Muscle layer of colon (tissue), 2 donors: ENCODE results near the gene GABRA4.

Experiments used
- H3K27ac ChIP-seq: one replicate; pipeline ENCODE4 v1.7.0; 2013; ENCODE audit warnings: low read depth, mild to moderate bottlenecking, low read length, moderate library complexity
- H3K27me3 ChIP-seq, 2 donors: one replicate each; pipeline ENCODE4 v1.7.0; 2013; ENCODE audit warnings: low read length in 2 of 2, mild to moderate bottlenecking in 2 of 2; ENCODE audit not compliant: insufficient read depth in 2 of 2, control insufficient read depth in 1 of 2
- H3K36me3 ChIP-seq: one replicate; pipeline ENCODE4 v1.7.0; 2013; ENCODE audit warnings: mild to moderate bottlenecking, low read length; ENCODE audit not compliant: insufficient read depth
- H3K4me1 ChIP-seq: one replicate; pipeline ENCODE4 v1.7.0; 2013; ENCODE audit warnings: mild to moderate bottlenecking, low read length; ENCODE audit not compliant: insufficient read depth
- H3K4me3 ChIP-seq, 2 donors: one replicate each; pipeline ENCODE4 v1.7.0; 2013; ENCODE audit warnings: low read length in 2 of 2, low read depth in 1 of 2, mild to moderate bottlenecking in 1 of 2, moderate library complexity in 1 of 2
- H3K9ac ChIP-seq: one replicate; pipeline ENCODE4 v1.7.0; 2013; ENCODE audit warnings: low read length
- H3K9me3 ChIP-seq: one replicate; pipeline ENCODE4 v1.7.0; 2013; ENCODE audit warnings: mild to moderate bottlenecking, low read length
- donor health status: abdominal sarcoma.
- donor health status: Adenocarcinoma of cecum.

GABRA4 gene

GRCh38 chr4:46924789-46925529 is 68.4 kb downstream of the GABRA4 start:
- Histone ChIP-seq H3K4me3 (no peak overlapping the region), H3K36me3 (no peaks in the 10 kb centered on the region), H3K27me3 (no peaks in the 10 kb centered on the region), H3K9ac (no peak overlapping the region), H3K4me1 (no peaks in the 10 kb centered on the region), H3K9me3 (no peaks in the 10 kb centered on the region), H3K27ac (no peak overlapping the region)

GRCh38 chr4:46922205-46922604 is 71.2 kb downstream of the GABRA4 start:
- Histone ChIP-seq H3K4me3 (no peak overlapping the region), H3K27me3 (no peaks in the 10 kb centered on the region), H3K36me3 (no peaks in the 10 kb centered on the region), H3K4me1 (no peaks in the 10 kb centered on the region), H3K9ac (no peak overlapping the region), H3K27ac (no peak overlapping the region), H3K9me3 (no peaks in the 10 kb centered on the region)

- no peak within 1 kb of the TSS for H3K4me3 ChIP-seq
- H3K27ac ChIP-seq = no peak within 1 kb of the TSS
- no peaks in the 10 kb centered on the region for H3K36me3 ChIP-seq
- no peaks in the 10 kb centered on the region for H3K27me3 ChIP-seq
- no peaks in the 10 kb centered on the region for H3K4me1 ChIP-seq
- H3K9ac ChIP-seq = no peak within 1 kb of the TSS
- H3K9me3 ChIP-seq = no peaks in the 10 kb centered on the region
These were observed 84.3 kb downstream of the GABRA4 start, which contains the start of gene COX7B2 for GRCh38 chr4:46909078-46909477. Gene COX7B2, minus strand, starts transcription at chr4:46909245. Its CDS starts 174,053 bp downstream, at chr4:46735192.

- no peaks in the 10 kb centered on the region for H3K9me3 ChIP-seq
- H3K4me1 ChIP-seq = no peaks in the 10 kb centered on the region
- no peak overlapping the region for H3K27ac ChIP-seq
- no peaks in the 10 kb centered on the region for H3K27me3 ChIP-seq
- no peak overlapping the region for H3K4me3 ChIP-seq
- H3K9ac ChIP-seq = no peak overlapping the region
- no peaks in the 10 kb centered on the region for H3K36me3 ChIP-seq
These were observed 85.2 kb downstream of the GABRA4 start for GRCh38 chr4:46908148-46908547.

GRCh38 chr4:46900082-46900481 is 93.3 kb downstream of the GABRA4 start:
- Histone ChIP-seq H3K27me3 (no peaks in the 10 kb centered on the region), H3K9me3 (no peaks in the 10 kb centered on the region), H3K27ac (no peak overlapping the region), H3K4me3 (no peak overlapping the region), H3K4me1 (no peaks in the 10 kb centered on the region), H3K9ac (no peak overlapping the region), H3K36me3 (no peaks in the 10 kb centered on the region)

GRCh38 chr4:46894826-46895225 is 98.6 kb downstream of the GABRA4 start:
- H3K27ac ChIP-seq = no peak overlapping the region
- no peaks in the 10 kb centered on the region for H3K27me3 ChIP-seq
- no peak overlapping the region for H3K4me3 ChIP-seq
- no peaks in the 10 kb centered on the region for H3K4me1 ChIP-seq
- H3K9me3 ChIP-seq = no peaks in the 10 kb centered on the region
- no peaks in the 10 kb centered on the region for H3K36me3 ChIP-seq
- H3K9ac ChIP-seq = no peak overlapping the region

- no peak overlapping the region for H3K4me3 ChIP-seq
- H3K9me3 ChIP-seq = no peaks in the 10 kb centered on the region
- H3K4me1 ChIP-seq = no peaks in the 10 kb centered on the region
- no peak overlapping the region for H3K27ac ChIP-seq
- no peaks in the 10 kb centered on the region for H3K27me3 ChIP-seq
- no peaks in the 10 kb centered on the region for H3K36me3 ChIP-seq
- no peak overlapping the region for H3K9ac ChIP-seq
These were observed 103.3 kb downstream of the GABRA4 start for GRCh38 chr4:46890056-46890455.

GRCh38 chr4:46889410-46889809 is 104.0 kb downstream of the GABRA4 start:
- H3K27ac ChIP-seq = no peak overlapping the region
- no peaks in the 10 kb centered on the region for H3K36me3 ChIP-seq
- H3K27me3 ChIP-seq = no peaks in the 10 kb centered on the region
- no peak overlapping the region for H3K4me3 ChIP-seq
- H3K9ac ChIP-seq = no peak overlapping the region
- H3K4me1 ChIP-seq = no peaks in the 10 kb centered on the region
- H3K9me3 ChIP-seq = no peaks in the 10 kb centered on the region

GRCh38 chr4:46886711-46887110 is 106.7 kb downstream of the GABRA4 start:
- no peaks in the 10 kb centered on the region for H3K9me3 ChIP-seq
- no peaks in the 10 kb centered on the region for H3K4me1 ChIP-seq
- no peaks in the 10 kb centered on the region for H3K36me3 ChIP-seq
- no peak overlapping the region for H3K9ac ChIP-seq
- no peak overlapping the region for H3K27ac ChIP-seq
- H3K4me3 ChIP-seq = no peak overlapping the region
- H3K27me3 ChIP-seq = no peaks in the 10 kb centered on the region

- Histone ChIP-seq H3K9me3 (no peaks in the 10 kb centered on the region), H3K9ac (no peak overlapping the region), H3K36me3 (no peaks in the 10 kb centered on the region), H3K27ac (no peak overlapping the region), H3K27me3 (no peaks in the 10 kb centered on the region), H3K4me3 (no peak overlapping the region), H3K4me1 (no peaks in the 10 kb centered on the region)
These were observed 114.7 kb downstream of the GABRA4 start for GRCh38 chr4:46878641-46879040.

GRCh38 chr4:46874811-46875210 is 118.6 kb downstream of the GABRA4 start:
- Histone ChIP-seq H3K9me3 (no peaks in the 10 kb centered on the region), H3K4me3 (no peak overlapping the region), H3K27ac (no peak overlapping the region), H3K27me3 (no peaks in the 10 kb centered on the region), H3K36me3 (no peaks in the 10 kb centered on the region), H3K9ac (no peak overlapping the region), H3K4me1 (no peaks in the 10 kb centered on the region)

- H3K4me3 ChIP-seq = no peak overlapping the region
- H3K9me3 ChIP-seq = no peaks in the 10 kb centered on the region
- no peak overlapping the region for H3K27ac ChIP-seq
- H3K36me3 ChIP-seq = no peaks in the 10 kb centered on the region
- no peak overlapping the region for H3K9ac ChIP-seq
- H3K27me3 ChIP-seq = no peaks in the 10 kb centered on the region
- no peaks in the 10 kb centered on the region for H3K4me1 ChIP-seq
These were observed 123.0 kb downstream of the GABRA4 start for GRCh38 chr4:46870411-46870810.
